Activated naive CD8-positive, alpha-beta T cell treated with anti-CD3 and anti-CD28 coated beads for 36 hours (primary cell): ENCODE measurements around the gene SLC2A14. TPM values are rescaled to one million over a fixed set of nuclear protein-coding genes. Genes with fewer than 3 reads are reported as not detected.
"Not testable (repeated sequence)": the region's sequence is repeated elsewhere in the genome, so short reads cannot be mapped to it uniquely, and the experiment has no call there.

ENCODE experiments used
- DNase-seq: peaks from one replicate; pipeline ENCODE4 v3.0.0; 2021
- H3K27ac Mint-ChIP-seq: one replicate; pipeline ENCODE4 v1.8.0; 2022; ENCODE audit warnings: mild to moderate bottlenecking, moderate library complexity, mixed read lengths
- H3K27me3 Mint-ChIP-seq: one replicate; pipeline ENCODE4 v1.8.0; 2022; ENCODE audit warnings: mild to moderate bottlenecking, mixed read lengths
- H3K36me3 Mint-ChIP-seq: one replicate; pipeline ENCODE4 v1.8.0; 2021; ENCODE audit warnings: mild to moderate bottlenecking, mixed read lengths
- H3K4me1 Mint-ChIP-seq: one replicate; pipeline ENCODE4 v1.8.0; 2021; ENCODE audit warnings: mixed read lengths
- H3K4me3 Mint-ChIP-seq: one replicate; pipeline ENCODE4 v1.8.0; 2022; ENCODE audit warnings: mild to moderate bottlenecking, moderate library complexity, mixed read lengths
- H3K9me3 Mint-ChIP-seq: one replicate; pipeline ENCODE4 v1.8.0; 2022; ENCODE audit warnings: mixed read lengths
- total RNA-seq, 2 experiments: library from RNA; stranded (reverse); gene quantifications; one replicate each; pipeline ENCODE4 v1.2.3, GENCODE V29; 2021

SLC2A14 gene
- total RNA-seq, 2 experiments from 2014 or later, result 0.08 TPM; not detected in 1

- not testable (repeated sequence) for DNase-seq, H3K27ac Mint-ChIP-seq, H3K4me1 Mint-ChIP-seq, H3K27me3 Mint-ChIP-seq, H3K36me3 Mint-ChIP-seq, H3K4me3 Mint-ChIP-seq, H3K9me3 Mint-ChIP-seq
These were observed 89.3 kb downstream of the SLC2A14 start for GRCh38 chr12:7783433-7783832.

DNA sequence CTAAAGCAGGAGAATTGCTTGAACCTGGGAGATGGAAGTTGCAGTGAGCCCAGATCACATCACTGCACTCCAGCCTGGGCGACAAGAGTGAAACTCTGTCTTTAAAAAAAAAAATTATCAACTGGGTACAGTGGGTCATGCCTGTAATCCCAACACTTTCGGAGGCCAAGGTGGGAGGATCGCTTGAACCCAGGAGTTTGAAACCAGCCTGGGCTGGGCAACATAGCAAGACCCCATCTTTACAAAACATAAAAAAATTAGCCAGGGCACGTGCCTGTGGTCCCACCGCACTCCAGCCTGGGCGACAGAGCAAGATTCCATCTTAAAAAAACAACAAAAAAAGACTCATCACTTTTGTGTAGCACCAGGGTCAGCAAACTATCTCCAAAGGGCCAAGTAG lies 90.7 kb downstream of the SLC2A14 start:
- DNase-seq, result no peak
- H3K27me3 Mint-ChIP-seq, result peaks cover 4% of the 10 kb centered on the region

GRCh38 chr12:7781274-7781673 lies 91.4 kb downstream of the SLC2A14 start:
- H3K4me1 Mint-ChIP-seq, result no peaks in the 10 kb centered on the region
- no peak for DNase-seq
- H3K27ac Mint-ChIP-seq, result no peak overlapping the region
- H3K27me3 Mint-ChIP-seq, result no peaks in the 10 kb centered on the region
- no peak overlapping the region for H3K4me3 Mint-ChIP-seq
- no peaks in the 10 kb centered on the region for H3K36me3 Mint-ChIP-seq
- no peaks in the 10 kb centered on the region for H3K9me3 Mint-ChIP-seq

More for the DNA sequence above, 90.7 kb downstream of the SLC2A14 start:
- Mint-ChIP-seq H3K4me3 (no peak overlapping the region), H3K36me3 (no peaks in the 10 kb centered on the region), H3K27ac (no peak overlapping the region), H3K4me1 (no peaks in the 10 kb centered on the region), H3K9me3 (no peaks in the 10 kb centered on the region)

DNA sequence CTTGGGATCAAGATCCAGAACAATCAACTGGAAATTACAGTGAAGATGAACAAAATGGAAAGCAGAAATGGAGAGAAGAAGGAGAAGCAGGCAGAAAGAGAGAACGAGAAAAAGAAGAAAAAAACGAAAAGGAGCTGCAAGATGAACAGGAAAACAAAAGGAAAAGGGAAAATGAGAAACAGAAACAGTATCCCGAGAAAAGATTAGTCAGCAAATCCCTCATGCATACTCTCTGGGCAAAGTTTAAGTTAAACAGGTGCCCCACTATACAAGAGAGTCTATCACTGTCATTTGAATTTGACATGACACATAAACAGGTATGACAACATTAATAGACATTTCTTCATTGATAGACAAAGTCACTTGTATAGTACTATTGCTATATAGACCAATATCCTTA lies 102.7 kb downstream of the SLC2A14 start:
- Mint-ChIP-seq H3K36me3 (no peaks in the 10 kb centered on the region), H3K4me3 (no peak overlapping the region), H3K27me3 (no peaks in the 10 kb centered on the region), H3K4me1 (no peaks in the 10 kb centered on the region), H3K9me3 (no peaks in the 10 kb centered on the region), H3K27ac (no peak overlapping the region)
- no peak for DNase-seq

Other genes with a start within 250 kb of the SLC2A14 start
- not detected for gene APOBEC1, start 207.0 kb downstream of the SLC2A14 start, total RNA-seq
- gene GDF3, start 177.1 kb downstream of the SLC2A14 start, total RNA-seq, result not detected
- gene DPPA3, start 161.5 kb downstream of the SLC2A14 start, total RNA-seq, result not detected
- gene CLEC4C, start 125.5 kb downstream of the SLC2A14 start, total RNA-seq, result not detected
- not detected for gene NANOGNB, start 107.7 kb downstream of the SLC2A14 start, total RNA-seq
- not detected for gene NANOG, start 83.5 kb downstream of the SLC2A14 start, total RNA-seq
- gene SLC2A3, start 63.3 kb upstream of the SLC2A14 start, total RNA-seq, result 100 to 1,000 TPM; 125 to 147 TPM
- 10 to 100 TPM; 15.5 to 15.9 TPM for gene FOXJ2, start 159.8 kb upstream of the SLC2A14 start, total RNA-seq
- gene C3AR1, start 193.4 kb upstream of the SLC2A14 start, total RNA-seq, result 1 to 10 TPM; 2.6 to 2.7 TPM
- 10 to 100 TPM; 26.5 to 28.2 TPM for gene NECAP1, start 209.4 kb upstream of the SLC2A14 start, total RNA-seq